ENCODE measurements around the gene LIX1L. TPM values are rescaled to one million over a fixed set of nuclear protein-coding genes. Genes with fewer than 3 reads are reported as not detected.

LIX1L gene
- total and polyA plus RNA-seq, 12 donors = 7.1 to 30.0 (median 23.8) TPM

DNA sequence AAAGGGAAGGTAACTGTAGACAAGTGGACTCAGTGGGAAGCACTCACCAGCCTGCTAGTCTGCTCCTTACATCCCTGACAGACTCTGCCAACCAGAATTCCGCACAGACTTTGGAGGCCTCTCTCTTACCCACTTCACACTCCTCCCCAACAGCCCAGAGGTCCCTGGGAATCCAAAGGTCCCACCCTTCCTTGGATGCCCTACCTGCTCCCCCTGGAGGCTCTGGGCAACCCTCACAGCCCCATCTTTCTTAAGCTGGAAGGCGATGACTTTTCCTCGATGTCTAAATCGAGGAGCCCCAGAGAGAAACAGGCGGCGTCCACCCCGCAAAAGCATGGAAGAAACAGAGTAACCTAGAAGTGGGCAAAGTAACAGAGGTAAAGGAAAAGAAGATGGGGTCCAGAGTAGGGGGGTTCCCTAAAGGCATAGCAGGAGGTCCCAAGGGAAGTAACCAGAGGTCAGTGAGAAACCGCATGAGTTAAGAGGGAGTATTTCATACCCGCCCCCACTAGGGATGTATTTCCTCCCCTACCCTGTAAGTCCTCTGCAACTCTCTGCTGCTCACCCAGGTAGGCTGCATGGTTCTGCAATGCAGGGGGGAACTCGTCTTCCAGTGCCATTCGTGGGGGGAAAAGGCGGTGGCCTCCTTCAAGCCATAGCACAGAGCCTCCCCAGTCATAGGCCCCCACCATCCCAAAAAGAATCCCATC lies 56.4 kb downstream of the LIX1L start:
- H3K4me1 ChIP-seq = no peaks in the 10 kb centered on the region
- H3K36me3 ChIP-seq = peaks cover 0 to 15% (median 0%) of the 10 kb centered on the region in 9 donors
- no peak overlapping the region for H3K27ac ChIP-seq
- no peaks in the 10 kb centered on the region for H3K9me3 ChIP-seq
- ATAC-seq (no peak), DNase-seq (no peak)
- 87 to 89% methylated on average over 12 of the region's 12 CpGs for WGBS, 2 donors
- no peak overlapping the region for H3K4me3 ChIP-seq
- intact Hi-C loops (cut with DNase I) = no loop called here
- TF ChIP-seq CTCF (IDR thresholded peaks at IDR 0.05) = no peak
- no peaks in the 10 kb centered on the region for H3K27me3 ChIP-seq

DNA sequence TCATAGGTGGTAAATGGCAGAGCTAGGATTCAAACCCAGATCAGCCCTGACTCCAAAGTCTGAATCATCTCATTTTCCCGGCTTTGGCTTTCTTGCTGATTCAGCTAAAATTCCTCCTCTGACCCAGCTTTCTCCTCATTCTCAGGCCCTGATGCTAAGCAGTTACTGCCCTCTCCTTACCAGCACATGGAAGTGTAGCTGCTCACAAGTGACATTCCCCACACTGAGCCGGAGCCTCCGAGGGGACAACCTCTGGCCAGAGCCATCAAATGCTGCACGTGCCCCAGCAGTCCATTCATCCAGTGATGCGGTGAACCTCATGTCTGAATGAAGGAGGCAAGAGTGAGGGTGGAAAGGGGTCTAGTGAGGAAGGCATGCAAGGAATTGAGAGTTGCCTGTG lies 59.1 kb downstream of the LIX1L start:
- ATAC-seq (no peak), DNase-seq (no peak)
- intact Hi-C loops (cut with DNase I) = loop anchor here in 5 of 10 donors (10.0 kb wide), 1 partner anchor 116 kb away; no protein-coding TSS in a partner anchor
- Histone ChIP-seq H3K4me1 (no peaks in the 10 kb centered on the region), H3K36me3 (peaks cover 0 to 11% (median 0%) of the 10 kb centered on the region in 9 donors), H3K27me3 (no peaks in the 10 kb centered on the region), H3K27ac (no peak overlapping the region), H3K4me3 (no peak overlapping the region), H3K9me3 (no peaks in the 10 kb centered on the region)
- TF ChIP-seq CTCF (IDR thresholded peaks at IDR 0.05) = no peak
- WGBS, 2 donors = 81 to 89% methylated on average over 5 of the region's 5 CpGs

DNA sequence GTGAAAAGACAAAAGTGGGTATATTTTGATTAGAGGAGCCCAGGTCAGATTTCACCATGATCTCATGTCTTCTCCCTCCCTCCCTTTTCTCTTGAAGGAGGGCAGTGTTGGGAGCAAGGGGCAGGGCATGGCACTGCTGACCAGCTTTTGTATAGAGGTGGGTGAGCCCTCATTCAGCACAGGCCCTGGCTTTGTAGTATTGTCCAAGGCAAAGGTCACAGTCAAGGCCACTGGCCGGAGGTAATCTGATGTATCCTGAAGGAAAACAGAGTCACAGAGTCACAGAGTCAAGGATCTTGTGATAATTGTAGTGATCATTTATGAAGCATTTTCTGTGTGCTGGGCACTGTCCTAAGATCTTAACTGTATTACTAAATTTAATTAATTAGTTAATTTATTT lies 59.8 kb downstream of the LIX1L start:
- intact Hi-C loops (cut with DNase I) = loop anchor here in 5 of 10 donors (10.0 kb wide), 1 partner anchor 117 kb away; no protein-coding TSS in a partner anchor
- Histone ChIP-seq H3K36me3 (peaks cover 0 to 11% (median 0%) of the 10 kb centered on the region in 9 donors), H3K9me3 (no peaks in the 10 kb centered on the region), H3K27ac (no peak overlapping the region), H3K4me3 (no peak overlapping the region), H3K27me3 (no peaks in the 10 kb centered on the region), H3K4me1 (peaks cover 0 to 6% (median 3%) of the 10 kb centered on the region in 9 donors)
- WGBS, 2 donors = 82 to 91% methylated on average over 1 of the region's 1 CpG
- ATAC-seq = no peak
- DNase-seq = no peak
- no peak for TF ChIP-seq CTCF (IDR thresholded peaks at IDR 0.05)

DNA sequence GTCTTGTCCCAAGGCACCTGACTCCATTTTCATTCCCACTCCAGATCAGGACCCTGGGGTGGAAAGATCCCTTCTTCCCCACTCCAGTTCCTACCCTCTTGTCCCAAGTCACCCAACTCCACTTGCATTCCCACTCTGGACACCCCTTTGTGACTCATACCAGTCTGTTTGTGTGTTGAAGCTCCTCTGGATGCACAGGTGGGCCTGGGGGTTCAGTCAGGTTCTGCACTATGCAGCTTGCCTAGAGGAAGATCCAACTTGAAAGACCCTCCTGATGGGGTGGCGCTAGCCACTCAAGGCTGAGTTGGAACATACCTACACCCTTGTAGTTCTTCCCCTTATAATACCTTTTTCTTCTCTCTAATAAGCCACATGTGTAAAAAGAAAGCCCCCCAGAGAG lies 62.3 kb downstream of the LIX1L start:
- H3K27me3 ChIP-seq = no peaks in the 10 kb centered on the region
- no peak overlapping the region for H3K4me3 ChIP-seq
- ATAC-seq = no peak
- H3K36me3 ChIP-seq = no peaks in the 10 kb centered on the region
- intact Hi-C loops (cut with DNase I) = loop anchor here in 5 of 10 donors (10.0 kb wide), 1 partner anchor 119 kb away; no protein-coding TSS in a partner anchor
- no peaks in the 10 kb centered on the region for H3K9me3 ChIP-seq
- 100% methylated on average over 1 of the region's 1 CpG for WGBS, 2 donors
- no peak overlapping the region for H3K27ac ChIP-seq
- TF ChIP-seq CTCF (IDR thresholded peaks at IDR 0.05) = no peak
- peaks cover 15 to 31% (median 28%) of the 10 kb centered on the region in 9 donors for H3K4me1 ChIP-seq
- no peak for DNase-seq

All from heart right ventricle (tissue), 16 donors.